SU-DHL-6 (cell line): Measurements from ENCODE around the gene GNAQ.

ENCODE experiments used
- CTCF ChIP-seq: fragments of 200-600 bp; sonication (generic); IDR thresholded peaks from one replicate; pipeline ENCODE4 v1.5.1; 2017; ENCODE audit warnings: antibody characterized with exemption, mild to moderate bottlenecking, low read length, moderate library complexity; ENCODE audit not compliant: insufficient read depth, poor library complexity, severe bottlenecking
- EZH2phosphoT487 ChIP-seq: fragments of 200-600 bp; sonication (generic), shearing (Covaris generic); conservative IDR thresholded peaks from 2 replicates; pipeline ENCODE4 v1.6.1; 2018; ENCODE audit warnings: mild to moderate bottlenecking, antibody characterized with exemption, low read length, moderate library complexity, mixed read lengths

- TF ChIP-seq CTCF (no peak), EZH2phosphoT487 (no peak)
These were observed 283.3 kb downstream of the GNAQ start for GRCh38 chr9:77748214-77748772.
